Natural killer cell treated with Interleukin-12 subunit alpha and Interleukin-12 subunit beta and Interleukin-15 and Interleukin-18, amount 100 ng/mL, for 72 hours (primary cell): ENCODE measurements around the gene ZFP69. TPM values are rescaled to one million over a fixed set of nuclear protein-coding genes. Genes with fewer than 3 reads are reported as not detected.
"Not testable (repeated sequence)": the region's sequence is repeated elsewhere in the genome, so short reads cannot be mapped to it uniquely, and the experiment has no call there.

Experiments used
- ATAC-seq, 2 donors: fragments of 150-1000 bp; cut with Tn5 transposase in 1 of 2; sonication (Bioruptor Pico), chemical (Tn5 transposase) in 1 of 2; 2 replicates each; pipeline ENCODE4 v1.10.0; 2021
- DNase-seq: peaks from one replicate; pipeline ENCODE4 v3.0.0; 2022; ENCODE audit warnings: low spot score
- H3K27ac Mint-ChIP-seq, 2 donors: 1 replicate in 1 of 2; 2 replicates in 1 of 2; pipeline ENCODE4 v1.8.0; 2022; ENCODE audit warnings: mixed read lengths in 2 of 2, mild to moderate bottlenecking in 1 of 2, moderate library complexity in 1 of 2
- H3K27me3 Mint-ChIP-seq, 2 donors: 1 replicate in 1 of 2; 2 replicates in 1 of 2; pipeline ENCODE4 v1.8.0; 2022; ENCODE audit warnings: mixed read lengths in 2 of 2
- H3K36me3 Mint-ChIP-seq: one replicate; pipeline ENCODE4 v1.8.0; 2022; ENCODE audit warnings: mixed read lengths
- H3K4me1 Mint-ChIP-seq, 2 donors: 1 replicate in 1 of 2; 2 replicates in 1 of 2; pipeline ENCODE4 v1.8.0; 2022; ENCODE audit warnings: low read depth in 2 of 2, mixed read lengths in 2 of 2, mild to moderate bottlenecking in 1 of 2
- H3K4me3 Mint-ChIP-seq: one replicate; pipeline ENCODE4 v1.8.0; 2022; ENCODE audit warnings: mixed read lengths
- H3K9me3 Mint-ChIP-seq: 2 replicates; pipeline ENCODE4 v1.8.0; 2022; ENCODE audit warnings: mixed read lengths
- total RNA-seq, 2 donors: library from RNA; stranded (reverse); gene quantifications; one replicate each; pipeline ENCODE4 v1.2.3, GENCODE V29; 2022

The ZFP69 gene
- total RNA-seq, 2 donors from 2014 or later, result 4.3 to 4.5 TPM

GRCh38 chr1:40469327-40469726 is 7.8 kb upstream of the ZFP69 start:
- H3K4me1 Mint-ChIP-seq, result no peaks in the 10 kb centered on the region
- peaks cover 65% of the 10 kb centered on the region for H3K36me3 Mint-ChIP-seq

GRCh38 chr1:40475268-40475667 is 1.8 kb upstream of the ZFP69 start:
- no peak overlapping the region for H3K27ac Mint-ChIP-seq
- H3K4me3 Mint-ChIP-seq, result no peak overlapping the region
- peaks cover 24% of the 10 kb centered on the region for H3K9me3 Mint-ChIP-seq
- no peak for DNase-seq
- H3K27me3 Mint-ChIP-seq, result no peaks in the 10 kb centered on the region
- peaks cover 34% of the 10 kb centered on the region for H3K36me3 Mint-ChIP-seq
- ATAC-seq, result no peak
- H3K4me1 Mint-ChIP-seq, result peaks cover 22 to 26% of the 10 kb centered on the region in 2 donors

More at GRCh38 chr1:40469327-40469726, 7.8 kb upstream of the ZFP69 start:
- ATAC-seq, result no peak
- Mint-ChIP-seq H3K9me3 (peaks cover 43% of the 10 kb centered on the region), H3K27ac (no peak overlapping the region), H3K4me3 (no peak overlapping the region), H3K27me3 (no peaks in the 10 kb centered on the region)
- DNase-seq, result no peak

GRCh38 chr1:40477678-40478053 is 576 bp downstream of the ZFP69 start:
- peaks cover 25 to 32% of the 10 kb centered on the region in 2 donors for H3K4me1 Mint-ChIP-seq
- DNase-seq (no peak), ATAC-seq (peak in 1 of 2 donors; percentile 35)
- H3K4me3 Mint-ChIP-seq, result peak overlapping the region; percentile 70
- peaks cover 17% of the 10 kb centered on the region for H3K9me3 Mint-ChIP-seq
- H3K36me3 Mint-ChIP-seq, result peaks cover 29% of the 10 kb centered on the region
- peak overlapping the region; percentile 25 to 51 for H3K27ac Mint-ChIP-seq
- no peaks in the 10 kb centered on the region for H3K27me3 Mint-ChIP-seq

GRCh38 chr1:40478276-40478675 is 1.2 kb downstream of the ZFP69 start:
- Mint-ChIP-seq H3K4me3 (peak overlapping the region; percentile 70), H3K36me3 (peaks cover 26% of the 10 kb centered on the region), H3K4me1 (peaks cover 25 to 32% of the 10 kb centered on the region in 2 donors), H3K27ac (peak overlapping the region; percentile 25 to 51), H3K27me3 (no peaks in the 10 kb centered on the region), H3K9me3 (peaks cover 11% of the 10 kb centered on the region)
- ATAC-seq (no peak), DNase-seq (no peak)

GRCh38 chr1:40479156-40479555 is 2.1 kb downstream of the ZFP69 start:
- H3K4me1 Mint-ChIP-seq, result peaks cover 25 to 32% of the 10 kb centered on the region in 2 donors

GRCh38 chr1:40495315-40495903 is 18.3 kb downstream of the ZFP69 start:
- ATAC-seq, result no peak
- no peak overlapping the region for H3K27ac Mint-ChIP-seq
- H3K9me3 Mint-ChIP-seq, result peaks cover 31% of the 10 kb centered on the region

More at GRCh38 chr1:40479156-40479555, 2.1 kb downstream of the ZFP69 start:
- H3K9me3 Mint-ChIP-seq, result peaks cover 6% of the 10 kb centered on the region
- H3K27ac Mint-ChIP-seq, result peak overlapping the region in 1 of 2 donors; percentile 8
- peak overlapping the region; percentile 4 for H3K4me3 Mint-ChIP-seq
- ATAC-seq (no peak), DNase-seq (no peak)
- H3K36me3 Mint-ChIP-seq, result peaks cover 25% of the 10 kb centered on the region
- H3K27me3 Mint-ChIP-seq, result no peaks in the 10 kb centered on the region

GRCh38 chr1:40502651-40503050 is 25.6 kb downstream of the ZFP69 start:
- H3K9me3 Mint-ChIP-seq, result peaks cover 20% of the 10 kb centered on the region
- not testable (repeated sequence) for H3K27ac Mint-ChIP-seq, H3K4me3 Mint-ChIP-seq, H3K4me1 Mint-ChIP-seq, DNase-seq, H3K27me3 Mint-ChIP-seq, ATAC-seq
- H3K36me3 Mint-ChIP-seq, result peaks cover 63% of the 10 kb centered on the region

More at GRCh38 chr1:40495315-40495903, 18.3 kb downstream of the ZFP69 start:
- Mint-ChIP-seq H3K36me3 (peaks cover 75% of the 10 kb centered on the region), H3K4me3 (no peak overlapping the region), H3K27me3 (no peaks in the 10 kb centered on the region), H3K4me1 (no peaks in the 10 kb centered on the region)
- DNase-seq, result no peak

- Mint-ChIP-seq H3K27ac (peak overlapping the region; percentile 65 to 69), H3K27me3 (no peaks in the 10 kb centered on the region), H3K36me3 (peaks cover 52% of the 10 kb centered on the region), H3K9me3 (peaks cover 9% of the 10 kb centered on the region), H3K4me3 (peak overlapping the region; percentile 94), H3K4me1 (peaks cover 9 to 10% of the 10 kb centered on the region in 2 donors)
- DNase-seq (no peak), ATAC-seq (no peak)
These were observed 30.9 kb downstream of the ZFP69 start for GRCh38 chr1:40507973-40508372.

- Mint-ChIP-seq H3K9me3 (peaks cover 6% of the 10 kb centered on the region), H3K27ac (peak within 1 kb of the TSS; percentile 65 to 69), H3K4me3 (peak within 1 kb of the TSS; percentile 94), H3K4me1 (peaks cover 9 to 10% of the 10 kb centered on the region in 2 donors), H3K36me3 (peaks cover 48% of the 10 kb centered on the region), H3K27me3 (no peaks in the 10 kb centered on the region)
- peak; percentile 90 for DNase-seq
- ATAC-seq, result peak; percentile 100
These were observed 31.6 kb downstream of the ZFP69 start, which contains the start of gene EXO5 for GRCh38 chr1:40508375-40509341. EXO5 (plus strand) TSS chr1:40508767; CDS start chr1:40514545, 5,778 bp downstream.

- peaks cover 3% of the 10 kb centered on the region for H3K9me3 Mint-ChIP-seq
- H3K27ac Mint-ChIP-seq, result no peak overlapping the region
- no peak for ATAC-seq
- peaks cover 58% of the 10 kb centered on the region for H3K36me3 Mint-ChIP-seq
- H3K4me3 Mint-ChIP-seq, result no peak overlapping the region
- H3K4me1 Mint-ChIP-seq, result no peaks in the 10 kb centered on the region
- H3K27me3 Mint-ChIP-seq, result peaks cover 2 to 4% of the 10 kb centered on the region in 2 donors
- DNase-seq, result no peak
These were observed 42.4 kb downstream of the ZFP69 start for GRCh38 chr1:40519517-40519916.

- peak overlapping the region; percentile 84 to 93 for H3K27ac Mint-ChIP-seq
- peaks cover 6% of the 10 kb centered on the region for H3K9me3 Mint-ChIP-seq
- ATAC-seq (no peak), DNase-seq (no peak)
- H3K36me3 Mint-ChIP-seq, result peaks cover 16% of the 10 kb centered on the region
- peak overlapping the region; percentile 93 for H3K4me3 Mint-ChIP-seq
- peaks cover 22 to 26% of the 10 kb centered on the region in 2 donors for H3K4me1 Mint-ChIP-seq
- H3K27me3 Mint-ChIP-seq, result peaks cover 15 to 18% of the 10 kb centered on the region in 2 donors
These were observed 53.8 kb downstream of the ZFP69 start for GRCh38 chr1:40530735-40531380.

GRCh38 chr1:40531381-40532061 is 54.4 kb downstream of the ZFP69 start, which contains the start of gene ZNF684:
ZNF684 (plus strand) TSS chr1:40531637; CDS start chr1:40533167, 1,530 bp downstream.
- Mint-ChIP-seq H3K27me3 (peaks cover 11 to 13% of the 10 kb centered on the region in 2 donors), H3K4me3 (peak within 1 kb of the TSS; percentile 93), H3K36me3 (peaks cover 11% of the 10 kb centered on the region), H3K4me1 (peaks cover 22 to 26% of the 10 kb centered on the region in 2 donors), H3K9me3 (peaks cover 6% of the 10 kb centered on the region), H3K27ac (peak within 1 kb of the TSS; percentile 84 to 93)
- ATAC-seq, result peak; percentile 99 to 100
- peak; percentile 93 for DNase-seq

- Mint-ChIP-seq H3K36me3 (peaks cover 11% of the 10 kb centered on the region), H3K4me3 (peak overlapping the region; percentile 93), H3K4me1 (peaks cover 22 to 26% of the 10 kb centered on the region in 2 donors), H3K9me3 (peaks cover 6% of the 10 kb centered on the region), H3K27ac (peak overlapping the region; percentile 84 to 93), H3K27me3 (peaks cover 11 to 13% of the 10 kb centered on the region in 2 donors)
- DNase-seq (no peak), ATAC-seq (no peak)
These were observed 54.9 kb downstream of the ZFP69 start for GRCh38 chr1:40532062-40532389.
